ENCODE measurements around the gene CARD14. TPM values are rescaled to one million over a fixed set of nuclear protein-coding genes. Genes with fewer than 3 reads are reported as not detected.

The CARD14 gene
- total RNA-seq, 1 donor from 2014 or later, result 0.60 TPM

- no peaks in the 10 kb centered on the region for H3K9me3 ChIP-seq (ENCODE audit: low read depth)
- H4K20me1 ChIP-seq (ENCODE audit: low read depth), result no peaks in the 10 kb centered on the region
- no peak overlapping the region for H3K27ac Mint-ChIP-seq
- no peaks in the 10 kb centered on the region for H3K27me3 ChIP-seq
- no peak overlapping the region for H3K9ac ChIP-seq
- peaks cover 7% of the 10 kb centered on the region for H3K4me1 Mint-ChIP-seq
- peaks cover 8% of the 10 kb centered on the region for H3K27me3 Mint-ChIP-seq (ENCODE audit: insufficient read depth, low read depth)
- no peak overlapping the region for H3K4me2 ChIP-seq
- TF ChIP-seq EZH2phosphoT487 (IDR thresholded peaks at IDR 0.05) (no peak), EZH2 (IDR thresholded peaks at IDR 0.05) (no peak)
- TF ChIP-seq, protein P1, sequence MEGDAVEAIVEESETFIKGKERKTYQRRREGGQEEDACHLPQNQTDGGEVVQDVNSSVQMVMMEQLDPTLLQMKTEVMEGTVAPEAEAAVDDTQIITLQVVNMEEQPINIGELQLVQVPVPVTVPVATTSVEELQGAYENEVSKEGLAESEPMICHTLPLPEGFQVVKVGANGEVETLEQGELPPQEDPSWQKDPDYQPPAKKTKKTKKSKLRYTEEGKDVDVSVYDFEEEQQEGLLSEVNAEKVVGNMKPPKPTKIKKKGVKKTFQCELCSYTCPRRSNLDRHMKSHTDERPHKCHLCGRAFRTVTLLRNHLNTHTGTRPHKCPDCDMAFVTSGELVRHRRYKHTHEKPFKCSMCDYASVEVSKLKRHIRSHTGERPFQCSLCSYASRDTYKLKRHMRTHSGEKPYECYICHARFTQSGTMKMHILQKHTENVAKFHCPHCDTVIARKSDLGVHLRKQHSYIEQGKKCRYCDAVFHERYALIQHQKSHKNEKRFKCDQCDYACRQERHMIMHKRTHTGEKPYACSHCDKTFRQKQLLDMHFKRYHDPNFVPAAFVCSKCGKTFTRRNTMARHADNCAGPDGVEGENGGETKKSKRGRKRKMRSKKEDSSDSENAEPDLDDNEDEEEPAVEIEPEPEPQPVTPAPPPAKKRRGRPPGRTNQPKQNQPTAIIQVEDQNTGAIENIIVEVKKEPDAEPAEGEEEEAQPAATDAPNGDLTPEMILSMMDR (IDR thresholded peaks at IDR 0.05), result no peak
- DNase-seq (ENCODE audit: low spot score), result no peak
- no peak overlapping the region for H3K4me3 Mint-ChIP-seq
- H3K27ac ChIP-seq, result no peak overlapping the region
- H3K36me3 ChIP-seq, result no peaks in the 10 kb centered on the region
- H3K36me3 Mint-ChIP-seq, result no peaks in the 10 kb centered on the region
- no peak overlapping the region for H2AFZ ChIP-seq (replicated peaks)
- H3F3A ChIP-seq (ENCODE audit: low read depth), result no peaks in the 10 kb centered on the region
- H3K4me3 ChIP-seq, result no peak overlapping the region
- H3K9me3 Mint-ChIP-seq, result no peaks in the 10 kb centered on the region
- H3K4me1 ChIP-seq, result no peaks in the 10 kb centered on the region
- no peaks in the 10 kb centered on the region for H3K79me2 ChIP-seq (ENCODE audit: low read depth)
These were observed 3.3 kb downstream of the CARD14 start for GRCh38 chr17:80173126-80173525.

GRCh38 chr17:80173916-80174315 is 4.1 kb downstream of the CARD14 start:
- Histone ChIP-seq H3K9me3 (ENCODE audit: low read depth) (no peaks in the 10 kb centered on the region), H2AFZ (replicated peaks) (no peak overlapping the region), H4K20me1 (ENCODE audit: low read depth) (no peaks in the 10 kb centered on the region), H3K4me1 (no peaks in the 10 kb centered on the region), H3F3A (ENCODE audit: low read depth) (no peaks in the 10 kb centered on the region), H3K36me3 (no peaks in the 10 kb centered on the region), H3K79me2 (ENCODE audit: low read depth) (no peaks in the 10 kb centered on the region), H3K27me3 (no peaks in the 10 kb centered on the region), H3K4me2 (no peak overlapping the region), H3K4me3 (no peak overlapping the region), H3K27ac (no peak overlapping the region), H3K9ac (no peak overlapping the region)
- no peak overlapping the region for H3K4me3 Mint-ChIP-seq
- no peaks in the 10 kb centered on the region for H3K36me3 Mint-ChIP-seq
- no peak overlapping the region for H3K27ac Mint-ChIP-seq
- no peak for TF ChIP-seq EZH2 (IDR thresholded peaks at IDR 0.05)
- no peak for TF ChIP-seq EZH2phosphoT487 (IDR thresholded peaks at IDR 0.05)
- no peak for DNase-seq (ENCODE audit: low spot score)
- peaks cover 7% of the 10 kb centered on the region for H3K27me3 Mint-ChIP-seq (ENCODE audit: insufficient read depth, low read depth)
- peaks cover 7% of the 10 kb centered on the region for H3K4me1 Mint-ChIP-seq
- H3K9me3 Mint-ChIP-seq, result no peaks in the 10 kb centered on the region

- Histone ChIP-seq H3K79me2 (ENCODE audit: low read depth) (no peaks in the 10 kb centered on the region), H3K27ac (no peak overlapping the region), H3K36me3 (no peaks in the 10 kb centered on the region), H4K20me1 (ENCODE audit: low read depth) (no peaks in the 10 kb centered on the region), H3K4me3 (no peak overlapping the region), H3K4me2 (no peak overlapping the region), H3K4me1 (no peaks in the 10 kb centered on the region), H3K27me3 (no peaks in the 10 kb centered on the region), H3F3A (ENCODE audit: low read depth) (no peaks in the 10 kb centered on the region), H3K9me3 (ENCODE audit: low read depth) (no peaks in the 10 kb centered on the region), H3K9ac (no peak overlapping the region), H2AFZ (replicated peaks) (no peak overlapping the region)
- H3K4me1 Mint-ChIP-seq, result peaks cover 9% of the 10 kb centered on the region
- no peak for DNase-seq (ENCODE audit: low spot score)
- H3K27me3 Mint-ChIP-seq (ENCODE audit: insufficient read depth, low read depth), result peaks cover 14% of the 10 kb centered on the region
- no peaks in the 10 kb centered on the region for H3K9me3 Mint-ChIP-seq
- H3K36me3 Mint-ChIP-seq, result no peaks in the 10 kb centered on the region
- H3K27ac Mint-ChIP-seq, result peak overlapping the region; percentile 57
- TF ChIP-seq, protein P1 (IDR thresholded peaks at IDR 0.05), result no peak
- no peak for TF ChIP-seq EZH2 (IDR thresholded peaks at IDR 0.05)
- TF ChIP-seq EZH2phosphoT487 (IDR thresholded peaks at IDR 0.05), result no peak
- no peak overlapping the region for H3K4me3 Mint-ChIP-seq
These were observed 6.9 kb downstream of the CARD14 start for GRCh38 chr17:80176757-80177156.

GRCh38 chr17:80177986-80178595 is 8.3 kb downstream of the CARD14 start:
- no peaks in the 10 kb centered on the region for H3K79me2 ChIP-seq (ENCODE audit: low read depth)
- H3K27ac ChIP-seq, result no peak overlapping the region
- H3K9ac ChIP-seq, result no peak overlapping the region
- Mint-ChIP-seq H3K36me3 (no peaks in the 10 kb centered on the region), H3K27ac (no peak overlapping the region), H3K9me3 (no peaks in the 10 kb centered on the region), H3K4me3 (no peak overlapping the region), H3K27me3 (ENCODE audit: insufficient read depth, low read depth) (peaks cover 12% of the 10 kb centered on the region), H3K4me1 (peaks cover 10% of the 10 kb centered on the region)
- no peak for DNase-seq (ENCODE audit: low spot score)
- H4K20me1 ChIP-seq (ENCODE audit: low read depth), result no peaks in the 10 kb centered on the region
- no peaks in the 10 kb centered on the region for H3K4me1 ChIP-seq
- TF ChIP-seq EZH2 (IDR thresholded peaks at IDR 0.05) (no peak), EZH2phosphoT487 (IDR thresholded peaks at IDR 0.05) (no peak)
- TF ChIP-seq, protein P1 (IDR thresholded peaks at IDR 0.05), result no peak
- H3K36me3 ChIP-seq, result no peaks in the 10 kb centered on the region
- no peak overlapping the region for H2AFZ ChIP-seq (replicated peaks)
- H3K4me2 ChIP-seq, result no peak overlapping the region
- H3F3A ChIP-seq (ENCODE audit: low read depth), result no peaks in the 10 kb centered on the region
- no peaks in the 10 kb centered on the region for H3K9me3 ChIP-seq (ENCODE audit: low read depth)
- no peak overlapping the region for H3K4me3 ChIP-seq
- no peaks in the 10 kb centered on the region for H3K27me3 ChIP-seq
